H1 (cell line): ENCODE data around the gene VSIG10L2. TPM values are rescaled to one million over a fixed set of nuclear protein-coding genes. Genes with fewer than 3 reads are reported as not detected.

ENCODE experiments used
- CTCF ChIA-PET: fragments of 300-600 bp; sonication (Branson Sonifier 250); formaldehyde crosslinking; loops from one replicate; lab custom pipeline; 2021; ENCODE audit not compliant: partially characterized antibody; lab: Charles Lee
- POLR2A ChIA-PET: fragments of 300-600 bp; sonication (Branson Sonifier 250); formaldehyde crosslinking; loops from one replicate; lab custom pipeline; 2021; ENCODE audit warnings: inconsistent platforms; ENCODE audit not compliant: partially characterized antibody; lab: Charles Lee
- DNase-seq, 2 experiments: peaks; one replicate each; pipeline versions ENCODE4 v3.0.0 to v3.0.0-alpha.2; 2010 to 2022; ENCODE audit warnings: low spot score in 2 of 2, low read depth in 1 of 2, mixed read lengths in 1 of 2
- FAIRE-seq: peaks from 2 replicates; lab custom pipeline; 2011; peaks lifted over from hg19 to GRCh38; lab: Jason Lieb, UNC
- H2AFZ ChIP-seq: 2 replicates; pipeline ENCODE4 v1.8.1; 2012; ENCODE audit warnings: low read length, inconsistent platforms
- H2AK5ac ChIP-seq: 2 replicates; pipeline ENCODE4 v1.6.1; 2013; ENCODE audit warnings: low read depth, low read length
- H2BK120ac ChIP-seq: replicated peaks from 2 replicates; pipeline ENCODE3; 2013; ENCODE audit warnings: low read depth, low read length, inconsistent platforms
- H2BK12ac ChIP-seq: 2 replicates; pipeline ENCODE4 v1.6.1; 2013; ENCODE audit warnings: low read depth, low read length
- H2BK15ac ChIP-seq: 2 replicates; pipeline ENCODE4 v1.6.1; 2013; ENCODE audit warnings: low read length
- H2BK20ac ChIP-seq: 2 replicates; pipeline ENCODE4 v1.6.1; 2013; ENCODE audit warnings: low read length
- H2BK5ac ChIP-seq: 2 replicates; pipeline ENCODE4 v1.6.1; 2013; ENCODE audit warnings: low read depth, low read length
- H3K14ac ChIP-seq: 2 replicates; pipeline ENCODE4 v1.6.1; 2013; ENCODE audit warnings: inconsistent platforms; ENCODE audit not compliant: insufficient read length
- H3K18ac ChIP-seq: 2 replicates; pipeline ENCODE4 v1.6.1; 2013; ENCODE audit warnings: low read length; ENCODE audit errors: extremely low read depth
- H3K23ac ChIP-seq: 2 replicates; pipeline ENCODE4 v1.6.1; 2013; ENCODE audit warnings: inconsistent platforms; ENCODE audit not compliant: insufficient read length
- H3K23me2 ChIP-seq: 2 replicates; pipeline ENCODE4 v1.6.1; 2013; ENCODE audit warnings: low read depth, low read length
- H3K27ac ChIP-seq: 2 replicates; pipeline ENCODE4 v1.6.1; 2011; ENCODE audit warnings: low read depth, low read length, inconsistent platforms
- H3K27me3 ChIP-seq, 4 experiments: replicated peaks in 1 of 4; 1 replicate in 1 of 4; 2 replicates in 3 of 4; pipeline versions ENCODE4 v1.6.1 to v1.8.1; 2011 to 2013; ENCODE audit warnings: low read length in 3 of 4, mild to moderate bottlenecking in 3 of 4, inconsistent platforms in 2 of 4, mixed read lengths in 2 of 4, moderate library complexity in 1 of 4; ENCODE audit not compliant: control insufficient read depth in 3 of 4, insufficient read depth in 3 of 4; ENCODE audit errors: extremely low read depth in 1 of 4
- H3K36me3 ChIP-seq, 4 experiments: 2 replicates each; pipeline versions ENCODE4 v1.6.1 to v1.8.1; 2011 to 2013; ENCODE audit warnings: mild to moderate bottlenecking in 4 of 4, low read length in 3 of 4, moderate library complexity in 2 of 4, control low read depth in 1 of 4, inconsistent platforms in 1 of 4; ENCODE audit not compliant: insufficient read depth in 4 of 4, control insufficient read depth in 2 of 4
- H3K4ac ChIP-seq: replicated peaks from 2 replicates; pipeline ENCODE3; 2013; ENCODE audit warnings: low read length, low read depth, mixed read lengths, inconsistent platforms; ENCODE audit not compliant: insufficient read length
- H3K4me1 ChIP-seq, 4 experiments: replicated peaks in 1 of 4; 1 replicate in 1 of 4; 2 replicates in 3 of 4; pipeline versions ENCODE4 v1.6.1 to v1.8.1; 2011 to 2013; ENCODE audit warnings: low read length in 3 of 4, inconsistent platforms in 2 of 4, mixed read lengths in 1 of 4; ENCODE audit not compliant: insufficient read depth in 4 of 4, control insufficient read depth in 3 of 4
- H3K4me2 ChIP-seq, 2 experiments: 2 replicates each; pipeline versions ENCODE4 v1.6.1 to v1.8.1; 2011 to 2013; ENCODE audit warnings: low read depth in 2 of 2, low read length in 2 of 2, control low read depth in 1 of 2, inconsistent platforms in 1 of 2, mild to moderate bottlenecking in 1 of 2; ENCODE audit not compliant: insufficient read depth in 1 of 2
- H3K4me3 ChIP-seq, 4 experiments: fragments of 200-600, 300-600 bp in 1 of 4; sonication (generic), shearing (Covaris generic), sonication (Bioruptor Twin) in 1 of 4; 2 replicates each; pipeline versions ENCODE4 v1.5.1 to v1.8.1; 2011 to 2016; ENCODE audit warnings: low read length in 4 of 4, low read depth in 3 of 4, control low read depth in 2 of 4, inconsistent platforms in 2 of 4, mild to moderate bottlenecking in 2 of 4, mixed read lengths in 1 of 4, moderate library complexity in 1 of 4; ENCODE audit not compliant: insufficient read depth in 2 of 4; ENCODE audit errors: extremely low read depth in 1 of 4
- H3K56ac ChIP-seq: replicated peaks from 2 replicates; pipeline ENCODE3; 2013; ENCODE audit warnings: low read depth, mild to moderate bottlenecking, mixed read lengths, low read length, inconsistent platforms; ENCODE audit not compliant: insufficient read length
- H3K79me1 ChIP-seq: 2 replicates; pipeline ENCODE4 v1.6.1; 2013; ENCODE audit warnings: low read depth, low read length, control low read depth
- H3K79me2 ChIP-seq, 2 experiments: 2 replicates each; pipeline versions ENCODE4 v1.6.1 to v1.8.1; 2012 to 2013; ENCODE audit warnings: low read length in 2 of 2, mild to moderate bottlenecking in 2 of 2, inconsistent platforms in 1 of 2; ENCODE audit not compliant: insufficient read depth in 2 of 2, control insufficient read depth in 1 of 2
- H3K9ac ChIP-seq, 4 experiments: replicated peaks in 1 of 4; 1 replicate in 1 of 4; 2 replicates in 3 of 4; pipeline versions ENCODE4 v1.6.1 to v1.8.1; 2011 to 2013; ENCODE audit warnings: low read depth in 3 of 4, low read length in 3 of 4, control low read depth in 2 of 4, mild to moderate bottlenecking in 2 of 4, moderate library complexity in 2 of 4, inconsistent platforms in 1 of 4; ENCODE audit errors: extremely low read depth in 1 of 4
- H3K9me3 ChIP-seq, 2 experiments: 2 replicates each; pipeline versions ENCODE4 v1.6.1 to v1.8.1; 2012 to 2013; ENCODE audit warnings: mild to moderate bottlenecking in 2 of 2, moderate library complexity in 2 of 2, control low read depth in 1 of 2, inconsistent platforms in 1 of 2, low read depth in 1 of 2, low read length in 1 of 2, mixed read lengths in 1 of 2; ENCODE audit not compliant: insufficient read depth in 2 of 2
- H4K20me1 ChIP-seq, 2 experiments: replicated peaks in 1 of 2; 2 replicates each; pipeline versions ENCODE3 to v1.8.1; 2011 to 2013; ENCODE audit warnings: inconsistent platforms in 2 of 2, low read length in 2 of 2, mild to moderate bottlenecking in 1 of 2; ENCODE audit not compliant: insufficient read depth in 2 of 2, control insufficient read depth in 1 of 2
- H4K5ac ChIP-seq: 2 replicates; pipeline ENCODE4 v1.6.1; 2013; ENCODE audit warnings: low read length, low read depth, mixed read lengths, inconsistent platforms; ENCODE audit not compliant: insufficient read length
- H4K8ac ChIP-seq: 2 replicates; pipeline ENCODE4 v1.8.0; 2013; ENCODE audit warnings: mild to moderate bottlenecking, moderate library complexity, low read length, inconsistent platforms; ENCODE audit not compliant: insufficient read depth; ENCODE audit errors: extremely low read depth
- H4K91ac ChIP-seq: replicated peaks from 2 replicates; pipeline ENCODE3; 2013; ENCODE audit warnings: low read length, mixed read lengths, inconsistent platforms; ENCODE audit not compliant: insufficient read length
- EGR1 ChIP-seq: IDR thresholded peaks from 2 replicates; pipeline ENCODE4 v1.6.1; 2011; ENCODE audit warnings: low read depth, low read length, borderline replicate concordance
- FOSL1 ChIP-seq: IDR thresholded peaks from 2 replicates; pipeline ENCODE4 v1.6.1; 2011; ENCODE audit warnings: mild to moderate bottlenecking, low read depth, low read length, moderate library complexity; ENCODE audit not compliant: insufficient read depth
- KDM4A ChIP-seq: IDR thresholded peaks from one replicate; pipeline ENCODE4 v1.7.1; 2012; ENCODE audit warnings: low read depth, mild to moderate bottlenecking, moderate library complexity, low read length, inconsistent platforms; ENCODE audit not compliant: severe bottlenecking
- MAFK ChIP-seq: IDR thresholded peaks from 2 replicates; pipeline ENCODE4 v1.6.1; 2012; ENCODE audit warnings: low read depth, mild to moderate bottlenecking, improper control_type of control experiment, low read length
- SUZ12 ChIP-seq: fragments of 200-600 bp; sonication (generic); IDR thresholded peaks from 2 replicates; pipeline ENCODE4 v1.6.1; 2012; ENCODE audit warnings: mild to moderate bottlenecking, inconsistent platforms, low read length, moderate library complexity, mixed read lengths
- WGBS, 2 experiments: shearing (Covaris generic) in 1 of 2; methylation state at CpG; one replicate each; pipeline versions ENCODE4 v1.1.6 to v1.1.7; 2013 to 2015; ENCODE audit warnings: low lambda C conversion rate in 2 of 2, mixed read lengths in 2 of 2, inconsistent platforms in 1 of 2, low coverage in 1 of 2, missing lambda C conversion rate in 1 of 2; ENCODE audit not compliant: insufficient replicate concordance in 2 of 2, insufficient coverage in 1 of 2, insufficient read length in 1 of 2; ENCODE audit errors: extremely low coverage in 1 of 2, missing lambda C conversion rate in 1 of 2; 5-methylcytosine and 5-hydroxymethylcytosine counted together
- polyA plus RNA-seq, 7 experiments: library from polyadenylated mRNA; depleted of rRNA in 3 of 7; stranded (reverse) in 5 of 7; unstranded in 2 of 7; fragments of >200 nt in 5 of 7; fragments of 200-250 nt in 2 of 7; gene quantifications; 1 replicate in 5 of 7; 2 replicates in 1 of 7; 4 replicates in 1 of 7; pipeline versions ENCODE4 v1.2.1 to v1.2.3, GENCODE V29; 2011 to 2013; ENCODE audit warnings: missing spikeins in 2 of 7, mixed read lengths in 2 of 7
- total RNA-seq: library from RNA; stranded (reverse); fragmentation: NEBNext Ultra II Directional; extraction: Animal tissue kit (Norgen Biotek cat#: 25700); gene quantifications from 2 replicates; pipeline ENCODE4 v1.2.1, GENCODE V29; 2021
- TF ChIP-seq, protein P1 (sequence below): IDR thresholded peaks from 2 replicates; pipeline ENCODE4 v1.6.1; 2012; ENCODE audit warnings: inconsistent platforms
- TF ChIP-seq, protein P2 (sequence below): IDR thresholded peaks from 2 replicates; pipeline ENCODE4 v1.6.1; 2012; ENCODE audit warnings: inconsistent platforms

Gene VSIG10L2
- total and polyA plus RNA-seq, 2 of the 8 experiments (the other 6 are each of a cell fraction or from before 2014, with no cell fraction given), result not detected

DNA sequence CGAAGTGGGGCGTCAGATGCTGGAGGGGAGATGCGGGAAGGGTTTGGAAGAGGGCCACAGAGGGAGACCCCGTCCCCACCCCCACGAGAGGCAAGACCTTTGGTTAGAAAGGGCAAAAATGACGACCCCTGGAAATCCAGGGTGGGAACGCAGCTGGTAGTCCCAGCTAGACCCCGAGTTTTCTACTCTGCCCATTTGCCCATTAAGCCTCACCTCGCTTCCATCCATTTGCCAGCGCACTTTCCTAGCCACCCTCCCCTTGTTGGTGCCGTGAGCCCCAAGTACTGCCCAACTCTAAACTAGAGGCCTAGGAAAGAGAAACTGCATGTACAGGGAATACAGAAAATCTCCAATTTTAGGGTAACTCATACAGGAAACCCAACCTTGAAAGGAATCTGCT is 41.2 kb upstream of the VSIG10L2 start:
- FAIRE-seq, result no peak
- 68% methylated on average over 10 of the region's 11 CpGs; no CpG with 5 or more reads in 1 of the 2 experiments for WGBS, 2 experiments
- Histone ChIP-seq H3K56ac (no peak overlapping the region), H3K4me3 (peak overlapping the region; percentile 14 to 91 (median 20); a peak in 5 of 8 replicates), H3K23me2 (peaks cover 7% of the 10 kb centered on the region), H2AK5ac (no peak overlapping the region), H2BK15ac (no peak overlapping the region), H4K20me1 (no peaks in the 10 kb centered on the region)
- DNase-seq, result no peak
- TF ChIP-seq, protein P1, sequence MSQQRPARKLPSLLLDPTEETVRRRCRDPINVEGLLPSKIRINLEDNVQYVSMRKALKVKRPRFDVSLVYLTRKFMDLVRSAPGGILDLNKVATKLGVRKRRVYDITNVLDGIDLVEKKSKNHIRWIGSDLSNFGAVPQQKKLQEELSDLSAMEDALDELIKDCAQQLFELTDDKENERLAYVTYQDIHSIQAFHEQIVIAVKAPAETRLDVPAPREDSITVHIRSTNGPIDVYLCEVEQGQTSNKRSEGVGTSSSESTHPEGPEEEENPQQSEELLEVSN, result peak; percentile 32; the same call in 1 of the 2 replicates
- TF ChIP-seq FOSL1 (no peak), MAFK (no peak), SUZ12 (peak; percentile 10; the same call in 1 of the 2 replicates), KDM4A (peak; percentile 36), EGR1 (no peak)
- TF ChIP-seq, protein P2, sequence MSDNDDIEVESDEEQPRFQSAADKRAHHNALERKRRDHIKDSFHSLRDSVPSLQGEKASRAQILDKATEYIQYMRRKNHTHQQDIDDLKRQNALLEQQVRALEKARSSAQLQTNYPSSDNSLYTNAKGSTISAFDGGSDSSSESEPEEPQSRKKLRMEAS, result no peak
- TF ChIP-seq, all 59 proteins: peak for 3
- no peak overlapping the region for H3K23ac ChIP-seq
- no peak overlapping the region for H2BK20ac ChIP-seq
- H3K27ac ChIP-seq, result no peak overlapping the region
- no peak overlapping the region for H3K4ac ChIP-seq
- no peak overlapping the region for H2BK120ac ChIP-seq
- no peak overlapping the region for H2BK5ac ChIP-seq
- CTCF ChIA-PET, result interaction anchor here (1.5 kb wide), 1 partner anchor 17 kb away, joined by 3 read pairs; no protein-coding TSS in a partner anchor
- H2BK12ac ChIP-seq, result no peak overlapping the region; the same call in 1 of the 2 replicates
- H3K18ac ChIP-seq, result peak overlapping the region; percentile 88
- peaks cover 0 to 11% (median 3%) of the 10 kb centered on the region in 4 experiments; a peak in 6 of 8 replicates for H3K36me3 ChIP-seq
- H3K79me1 ChIP-seq, result no peaks in the 10 kb centered on the region
- H3K9ac ChIP-seq, result no peak overlapping the region
- H3K9me3 ChIP-seq, result no peaks in the 10 kb centered on the region
- peak overlapping the region; percentile 90 for H4K8ac ChIP-seq
- H2AFZ ChIP-seq, result no peak overlapping the region; the same call in 1 of the 2 replicates
- H3K79me2 ChIP-seq, result peaks cover 0 to 22% of the 10 kb centered on the region in 2 experiments; a peak in 2 of 4 replicates
- H3K14ac ChIP-seq, result no peak overlapping the region
- POLR2A ChIA-PET, result no interaction called here
- no peak overlapping the region for H4K91ac ChIP-seq
- H3K4me1 ChIP-seq, result peaks cover 0 to 4% (median 0%) of the 10 kb centered on the region in 4 experiments; a peak in 2 of 7 replicates
- H4K5ac ChIP-seq, result no peak overlapping the region
- H3K4me2 ChIP-seq, result peak overlapping the region; percentile 98 to 99
- peaks cover 3 to 18% (median 12%) of the 10 kb centered on the region in 4 experiments for H3K27me3 ChIP-seq
